GM18526 (cell line): Measurements from ENCODE around the gene ODF2.
A peak's percentile ranks its signal among the peaks of the same experiment; 100 is the strongest.

ENCODE experiments used
- POLR2A ChIP-seq: IDR thresholded peaks from 3 replicates; pipeline ENCODE4 v1.6.1; 2011; ENCODE audit not compliant: insufficient read length; ENCODE audit errors: extremely low read depth

The ODF2 gene

DNA sequence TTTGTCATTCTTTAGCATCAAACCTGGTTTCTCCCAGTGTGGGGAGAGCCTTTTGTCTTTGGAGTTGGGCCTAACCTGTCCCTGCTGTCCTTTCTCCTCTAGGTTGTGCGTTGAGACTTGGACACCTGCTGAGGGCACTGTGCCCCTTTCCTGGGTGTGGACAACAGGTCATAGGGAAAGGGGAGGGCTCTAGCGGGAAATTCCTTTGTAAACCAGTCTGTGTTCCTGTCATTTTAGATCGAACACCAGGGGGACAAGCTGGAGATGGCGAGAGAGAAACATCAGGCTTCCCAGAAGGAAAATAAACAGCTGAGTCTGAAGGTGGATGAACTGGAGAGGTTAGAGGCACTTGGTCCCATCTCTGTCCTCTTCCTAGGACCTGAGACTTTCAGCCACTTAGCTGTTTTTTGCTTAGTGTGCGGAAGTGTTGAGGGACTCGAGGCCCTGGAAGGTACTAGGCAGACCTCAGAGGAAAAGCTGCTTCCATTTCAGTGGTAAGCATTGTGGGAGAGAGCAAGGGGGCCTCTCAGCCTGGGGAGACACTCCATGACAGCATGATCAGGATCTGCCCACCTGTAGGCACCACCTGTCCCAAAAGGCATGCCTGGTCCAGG lies 40.1 kb downstream of the ODF2 start:
- no peak for TF ChIP-seq POLR2A

DNA sequence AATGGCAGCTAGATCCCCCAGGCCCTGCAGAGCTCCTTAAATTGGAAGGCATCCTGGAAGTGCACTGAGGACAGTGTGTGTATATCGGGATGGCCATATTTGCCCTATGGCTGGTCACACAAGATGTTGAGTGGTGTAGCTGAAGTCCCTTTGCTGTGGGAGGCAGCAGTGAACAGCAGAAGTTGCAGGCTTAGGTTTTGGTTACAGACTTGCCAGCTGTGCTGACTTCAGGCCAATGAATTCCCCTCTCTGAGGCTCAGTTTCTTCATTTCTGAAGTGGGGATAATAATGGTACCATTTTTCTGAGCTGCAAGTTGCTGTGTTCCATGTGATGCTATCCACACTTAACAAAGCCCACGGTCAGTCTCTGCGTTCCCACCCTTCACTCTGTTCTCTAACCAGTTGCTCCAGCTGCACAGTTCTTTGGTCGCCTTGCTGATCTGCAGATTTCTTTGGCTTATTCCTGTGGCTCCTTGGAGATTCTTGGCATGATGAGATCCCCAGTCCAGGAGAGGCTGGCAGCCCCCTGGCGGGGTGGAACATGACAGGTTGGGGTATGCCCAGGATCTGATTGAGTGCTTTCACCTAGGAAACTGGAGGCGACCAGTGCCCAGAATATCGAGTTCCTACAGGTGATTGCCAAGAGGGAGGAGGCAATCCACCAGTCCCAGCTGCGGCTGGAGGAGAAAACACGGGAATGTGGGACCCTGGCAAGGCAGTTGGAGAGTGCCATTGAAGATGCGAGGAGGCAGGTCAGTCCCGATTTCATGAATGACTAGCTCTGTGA lies 42.2 kb downstream of the ODF2 start:
- no peak for TF ChIP-seq POLR2A

DNA sequence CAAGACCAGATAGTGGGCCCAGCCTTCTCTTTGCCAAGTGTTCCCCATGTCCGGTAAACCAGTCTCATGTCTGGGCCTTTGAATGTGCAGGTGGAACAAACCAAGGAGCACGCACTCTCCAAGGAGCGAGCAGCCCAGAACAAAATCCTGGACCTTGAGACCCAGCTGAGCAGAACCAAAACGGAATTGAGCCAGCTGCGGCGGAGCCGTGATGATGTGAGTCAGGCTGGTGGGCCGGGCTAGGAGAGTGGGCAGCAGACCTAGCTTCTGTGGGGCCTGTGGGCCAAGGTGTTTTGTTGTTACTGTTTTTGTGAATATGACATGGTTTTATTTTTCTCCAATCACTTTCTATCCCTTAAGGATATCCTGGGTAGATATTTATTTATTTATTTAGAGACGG lies 43.1 kb downstream of the ODF2 start:
- TF ChIP-seq POLR2A, result no peak

DNA sequence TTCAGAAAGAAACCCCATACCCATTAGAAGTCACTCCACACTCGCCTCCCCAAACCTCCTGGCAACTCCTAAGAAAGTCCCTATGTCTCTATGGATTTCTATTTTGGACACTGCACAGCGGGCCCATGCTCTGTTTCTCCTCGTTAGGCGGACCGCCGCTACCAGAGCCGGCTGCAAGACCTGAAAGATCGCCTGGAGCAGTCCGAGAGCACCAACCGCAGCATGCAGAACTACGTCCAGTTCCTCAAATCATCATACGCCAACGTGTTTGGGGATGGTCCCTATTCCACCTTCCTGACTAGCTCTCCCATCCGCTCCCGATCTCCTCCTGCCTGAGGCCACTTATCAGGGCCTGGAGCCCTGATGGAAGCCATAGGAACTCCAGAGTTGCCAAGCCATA lies 44.1 kb downstream of the ODF2 start:
- no peak for TF ChIP-seq POLR2A

DNA sequence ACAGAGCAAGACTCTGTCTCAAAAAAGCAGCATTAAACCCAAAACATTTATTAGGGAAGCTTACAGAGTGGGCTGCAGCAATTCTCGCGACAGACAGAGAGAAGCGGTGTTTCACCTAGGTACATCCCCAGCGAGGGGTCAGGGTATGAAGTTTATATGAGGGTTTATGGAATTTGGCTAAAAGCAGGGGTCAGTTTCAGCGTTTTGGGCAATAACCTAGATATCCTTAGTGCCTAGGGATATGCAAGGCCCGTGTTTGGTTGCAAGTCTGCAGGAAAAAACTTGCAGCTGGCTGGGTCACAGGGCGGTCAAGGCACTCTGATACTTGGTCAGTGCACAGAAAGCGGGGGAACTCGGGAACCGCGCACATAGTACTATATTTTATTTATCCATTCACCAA lies 48.1 kb downstream of the ODF2 start:
- TF ChIP-seq POLR2A, result no peak

DNA sequence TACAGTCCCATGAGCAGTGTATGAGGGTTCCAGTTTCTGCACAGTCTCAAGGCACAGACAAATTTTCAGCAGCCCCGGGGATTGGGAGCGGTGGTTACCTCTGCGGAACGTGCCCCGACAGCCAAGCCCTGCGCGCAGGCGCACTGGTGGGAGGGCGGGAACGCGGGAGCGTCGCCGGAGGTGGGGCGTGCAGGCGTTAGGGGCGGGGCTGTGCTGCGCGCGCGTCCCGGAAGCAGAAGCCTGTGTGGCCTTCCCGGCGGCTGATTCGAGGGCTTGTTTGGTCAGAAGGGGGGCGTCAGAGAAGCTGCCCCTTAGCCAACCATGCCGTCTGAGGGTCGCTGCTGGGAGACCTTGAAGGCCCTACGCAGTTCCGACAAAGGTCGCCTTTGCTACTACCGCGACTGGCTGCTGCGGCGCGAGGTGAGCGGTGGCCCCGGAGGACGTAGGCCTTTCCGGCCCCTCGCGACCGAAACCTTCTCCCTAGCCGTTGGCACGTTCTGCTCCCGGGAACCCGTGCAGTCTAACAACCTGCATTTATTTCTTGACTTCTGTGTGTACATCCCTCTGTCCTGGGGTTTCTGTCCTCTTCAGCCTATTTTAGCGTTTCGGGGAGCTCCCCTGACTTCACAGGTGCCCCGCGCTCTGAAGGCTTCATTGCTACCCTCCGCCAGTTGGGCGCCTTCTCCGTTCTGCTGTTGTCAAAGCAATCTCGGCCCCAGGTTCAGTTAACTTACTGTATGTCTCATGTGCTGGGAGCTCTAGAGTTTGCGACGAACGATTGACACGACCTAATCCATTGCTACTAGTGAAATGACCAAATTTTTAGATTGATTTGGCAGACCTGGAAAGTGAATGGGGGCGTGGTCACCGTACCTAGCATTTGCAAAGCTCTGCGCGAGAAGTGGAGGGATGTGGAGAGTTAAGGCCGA lies 48.9 kb downstream of the ODF2 start, which contains the start of gene GLE1:
GLE1 (plus strand) TSS at position 235 of the 929 bp plus-strand sequence; CDS start at position 322, 87 bp downstream.
- TF ChIP-seq POLR2A, result peak; percentile 78

DNA sequence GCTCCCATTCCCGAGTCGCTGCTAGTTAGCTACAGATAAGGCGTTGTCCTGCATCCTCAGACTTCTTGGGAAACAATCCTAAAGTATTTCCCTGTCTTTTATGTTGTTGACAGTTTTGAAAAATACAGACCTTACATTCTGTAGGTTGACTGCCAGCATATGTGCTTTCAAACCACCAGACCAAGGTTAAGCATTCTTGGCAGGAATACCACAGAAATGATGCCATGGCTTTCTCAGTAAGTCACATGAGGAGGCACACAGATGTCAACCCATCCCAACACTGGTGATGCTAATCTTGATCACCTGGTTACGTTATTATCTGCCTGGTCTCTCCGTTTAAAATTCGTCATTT lies 49.6 kb downstream of the ODF2 start:
- TF ChIP-seq POLR2A, result no peak

DNA sequence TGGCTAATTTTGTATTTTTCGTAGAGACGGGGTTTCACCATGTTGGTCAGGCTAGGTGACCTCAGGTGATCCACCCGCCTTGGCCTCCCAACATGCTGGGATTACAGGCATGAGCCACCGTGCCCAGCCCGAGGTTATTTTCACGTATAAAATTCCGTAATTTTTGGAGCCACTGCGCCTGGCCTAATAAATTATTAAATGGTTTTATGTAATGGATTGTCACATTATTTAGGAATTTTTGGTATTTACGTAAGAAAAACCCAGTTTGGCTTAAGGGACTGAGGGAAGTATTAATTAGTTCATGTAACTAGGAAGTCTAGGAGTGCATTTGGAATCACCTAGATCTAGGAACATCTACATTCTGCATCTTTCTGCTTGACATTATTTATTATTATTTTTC lies 57.0 kb downstream of the ODF2 start:
- no peak for TF ChIP-seq POLR2A

DNA sequence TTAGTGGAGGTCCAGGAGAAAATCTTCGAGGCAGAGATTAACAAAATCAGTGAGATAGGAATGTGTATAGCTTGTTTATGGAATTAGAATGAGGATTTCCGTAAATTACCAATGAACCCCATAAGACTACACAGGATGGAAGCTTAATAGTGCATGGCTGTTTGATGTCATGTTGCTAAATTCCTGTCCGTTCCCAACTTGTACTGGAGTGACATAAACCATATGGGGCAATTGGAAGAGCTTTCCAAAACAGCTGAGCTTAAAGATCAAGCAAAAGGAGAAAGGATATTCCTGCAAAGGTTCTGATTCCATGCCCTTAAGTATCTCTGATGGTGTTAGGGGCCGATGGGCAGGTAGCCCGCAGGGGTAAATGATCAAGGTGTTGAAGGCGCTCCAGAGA lies 66.2 kb downstream of the ODF2 start:
- no peak for TF ChIP-seq POLR2A

DNA sequence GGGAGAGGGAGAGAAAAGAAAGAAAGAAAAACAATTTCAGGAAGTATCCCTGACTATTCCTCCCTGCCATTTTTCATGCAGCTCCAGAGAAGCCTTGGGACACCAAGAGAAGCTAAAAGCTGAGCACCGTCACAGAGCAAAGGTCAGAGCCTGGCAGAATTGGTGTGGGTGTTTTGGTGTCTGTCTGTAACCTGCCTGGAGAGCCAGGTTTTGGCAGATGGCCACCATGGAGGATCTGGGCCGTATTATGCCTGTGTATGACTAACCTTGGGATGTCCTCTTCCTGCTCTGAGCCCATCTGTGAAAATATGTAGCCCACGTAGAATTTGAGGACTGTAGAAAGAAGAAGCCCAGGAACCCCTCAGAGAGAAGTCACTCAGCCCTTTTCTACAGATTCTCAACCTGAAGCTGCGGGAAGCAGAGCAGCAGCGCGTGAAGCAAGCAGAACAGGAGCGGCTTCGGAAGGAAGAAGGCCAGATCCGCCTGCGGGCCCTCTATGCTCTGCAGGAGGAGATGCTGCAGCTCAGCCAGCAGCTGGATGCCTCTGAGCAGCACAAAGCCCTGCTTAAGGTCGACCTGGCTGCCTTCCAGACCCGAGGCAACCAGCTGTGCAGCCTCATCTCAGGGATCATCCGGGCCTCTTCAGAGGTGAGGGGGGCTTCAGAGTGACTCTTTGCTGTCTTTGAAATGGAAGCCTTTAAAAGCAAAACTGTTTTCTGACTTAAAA lies 67.6 kb downstream of the ODF2 start:
- no peak for TF ChIP-seq POLR2A

DNA sequence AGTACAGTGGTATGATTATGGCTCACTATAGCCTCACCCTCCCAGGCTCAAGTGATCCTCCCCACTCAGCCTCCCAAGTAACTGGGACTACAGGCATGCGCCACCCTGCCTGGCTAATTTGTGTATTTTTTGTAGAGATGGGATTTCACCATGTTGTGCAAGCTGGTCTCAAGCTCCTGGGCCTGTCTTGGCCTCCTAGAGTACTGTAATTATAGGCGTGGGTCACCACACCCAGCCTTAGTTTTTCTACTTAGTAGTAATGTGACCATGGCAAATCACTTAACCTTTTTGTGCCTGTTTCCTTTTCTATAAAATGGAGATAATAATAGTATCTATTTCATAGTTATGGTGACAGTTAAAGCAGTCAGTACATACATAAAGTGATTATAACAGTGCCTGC lies 70.9 kb downstream of the ODF2 start:
- TF ChIP-seq POLR2A, result no peak

DNA sequence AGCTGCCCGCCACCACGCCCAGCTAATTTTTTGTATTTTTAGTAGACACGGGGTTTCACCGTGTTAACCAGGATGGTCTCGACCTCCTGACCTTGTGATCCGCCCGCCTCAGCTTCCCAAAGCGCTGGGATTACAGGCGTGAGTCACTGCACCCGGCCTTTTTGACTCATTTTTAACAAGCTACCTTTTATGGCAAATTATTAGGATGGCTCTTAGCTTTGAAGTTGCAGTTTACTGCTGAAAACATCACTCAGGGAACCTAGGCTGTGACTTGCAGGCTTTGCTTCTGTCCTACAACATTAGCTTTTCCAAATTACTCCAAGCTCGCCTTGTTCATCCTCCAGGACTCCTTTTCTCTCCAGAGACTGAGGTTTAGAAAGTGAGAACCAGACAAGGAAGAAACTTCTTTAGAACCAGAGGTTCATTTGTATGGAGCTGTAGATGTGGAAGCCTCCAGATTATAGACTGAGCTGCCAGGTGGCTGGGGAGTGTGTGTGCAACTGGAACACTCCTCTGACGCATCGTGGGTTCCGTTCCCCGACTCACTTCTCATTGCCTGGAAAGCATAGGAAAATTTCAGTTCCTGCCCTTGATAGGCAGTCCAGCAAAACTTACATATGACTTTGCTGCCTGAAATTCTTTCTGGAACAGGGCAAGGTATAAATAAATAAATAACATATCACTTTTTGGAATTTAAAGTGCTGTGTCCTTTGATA lies 72.8 kb downstream of the ODF2 start:
- TF ChIP-seq POLR2A, result no peak

DNA sequence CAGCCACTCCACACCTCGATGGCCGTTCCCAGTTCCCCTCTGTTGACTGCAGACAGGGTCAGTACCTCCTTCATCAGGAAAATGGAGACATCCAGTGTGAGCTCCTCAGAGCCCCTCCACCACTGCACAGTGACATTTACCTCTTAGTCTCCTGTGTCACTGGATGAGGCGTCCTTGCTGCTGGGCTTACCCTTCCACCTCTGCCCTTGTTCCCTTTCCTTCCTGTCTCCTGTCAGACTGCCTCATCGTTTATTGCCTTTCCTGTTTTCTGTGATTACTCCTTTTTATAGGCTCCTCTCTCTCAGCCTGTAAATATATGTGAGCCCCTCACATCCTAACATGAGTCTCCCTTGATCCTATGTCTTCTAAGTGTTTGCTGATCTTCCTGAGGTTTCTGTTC lies 73.4 kb downstream of the ODF2 start:
- TF ChIP-seq POLR2A, result no peak

DNA sequence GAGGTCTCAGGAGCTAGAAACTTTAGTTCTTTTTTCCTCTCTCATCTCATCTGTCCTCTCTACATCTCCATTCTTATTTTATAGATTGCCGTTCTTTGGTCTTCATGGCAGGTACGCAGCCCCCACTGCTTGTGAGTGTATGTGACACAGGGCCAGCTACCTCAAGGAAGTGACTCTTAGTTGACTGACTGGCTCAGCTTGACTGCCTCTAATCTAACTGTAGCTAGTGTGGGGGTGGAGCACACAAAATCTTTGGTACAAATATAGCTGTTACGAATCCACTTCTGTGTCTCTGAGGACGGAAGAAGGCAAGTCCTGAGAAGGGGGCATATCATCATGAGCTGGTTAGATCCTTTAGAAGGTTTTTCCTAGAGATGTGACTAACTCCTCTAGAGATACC lies 76.8 kb downstream of the ODF2 start:
- TF ChIP-seq POLR2A, result no peak
